IMR-90 (cell line): ENCODE data around the gene PHF20.

ENCODE experiments used
- MAZ ChIP-seq: IDR thresholded peaks from 2 replicates; pipeline ENCODE4 v1.6.1; 2012; ENCODE audit warnings: low read depth, mild to moderate bottlenecking, low read length, improper control_type of control experiment, moderate library complexity, borderline replicate concordance
- NFE2L2 ChIP-seq: fragments of 150-350 bp; IDR thresholded peaks from 2 replicates; pipeline ENCODE4 v1.6.1; 2016; ENCODE audit warnings: low read depth, mild to moderate bottlenecking, low read length
- POLR2A ChIP-seq: IDR thresholded peaks from 2 replicates; pipeline ENCODE4 v1.6.1; 2012; ENCODE audit warnings: mild to moderate bottlenecking, low read depth, low read length
- RAD21 ChIP-seq: IDR thresholded peaks from 2 replicates; pipeline ENCODE4 v1.6.1; 2012; ENCODE audit warnings: low read length, improper control_type of control experiment
- RCOR1 ChIP-seq: IDR thresholded peaks from 2 replicates; pipeline ENCODE4 v1.6.1; 2012; ENCODE audit warnings: mild to moderate bottlenecking, low read length, improper control_type of control experiment; ENCODE audit not compliant: insufficient replicate concordance
- TF ChIP-seq, protein P1 (sequence below): conservative IDR thresholded peaks from 2 replicates; pipeline ENCODE4 v1.5.1; 2012; ENCODE audit warnings: mild to moderate bottlenecking, low read depth, low read length, improper control_type of control experiment
- TF ChIP-seq, protein P2 (sequence below): fragments of 150-350 bp; IDR thresholded peaks from 2 replicates; pipeline ENCODE4 v1.6.1; 2016; ENCODE audit warnings: low read depth, mild to moderate bottlenecking, low read length, moderate library complexity, borderline replicate concordance
- TF ChIP-seq, protein P3 (sequence below): fragments of 150-350 bp; IDR thresholded peaks from 2 replicates; pipeline ENCODE4 v1.6.1; 2017; ENCODE audit warnings: mild to moderate bottlenecking, antibody characterized with exemption, low read length, low read depth

GRCh38 chr20:35845561-35845960, 73.7 kb downstream of the PHF20 start:
- TF ChIP-seq, protein P1, sequence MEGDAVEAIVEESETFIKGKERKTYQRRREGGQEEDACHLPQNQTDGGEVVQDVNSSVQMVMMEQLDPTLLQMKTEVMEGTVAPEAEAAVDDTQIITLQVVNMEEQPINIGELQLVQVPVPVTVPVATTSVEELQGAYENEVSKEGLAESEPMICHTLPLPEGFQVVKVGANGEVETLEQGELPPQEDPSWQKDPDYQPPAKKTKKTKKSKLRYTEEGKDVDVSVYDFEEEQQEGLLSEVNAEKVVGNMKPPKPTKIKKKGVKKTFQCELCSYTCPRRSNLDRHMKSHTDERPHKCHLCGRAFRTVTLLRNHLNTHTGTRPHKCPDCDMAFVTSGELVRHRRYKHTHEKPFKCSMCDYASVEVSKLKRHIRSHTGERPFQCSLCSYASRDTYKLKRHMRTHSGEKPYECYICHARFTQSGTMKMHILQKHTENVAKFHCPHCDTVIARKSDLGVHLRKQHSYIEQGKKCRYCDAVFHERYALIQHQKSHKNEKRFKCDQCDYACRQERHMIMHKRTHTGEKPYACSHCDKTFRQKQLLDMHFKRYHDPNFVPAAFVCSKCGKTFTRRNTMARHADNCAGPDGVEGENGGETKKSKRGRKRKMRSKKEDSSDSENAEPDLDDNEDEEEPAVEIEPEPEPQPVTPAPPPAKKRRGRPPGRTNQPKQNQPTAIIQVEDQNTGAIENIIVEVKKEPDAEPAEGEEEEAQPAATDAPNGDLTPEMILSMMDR: no peak
- TF ChIP-seq NFE2L2 (no peak), POLR2A (no peak), RAD21 (no peak), MAZ (no peak), RCOR1 (no peak)
- TF ChIP-seq, protein P2, sequence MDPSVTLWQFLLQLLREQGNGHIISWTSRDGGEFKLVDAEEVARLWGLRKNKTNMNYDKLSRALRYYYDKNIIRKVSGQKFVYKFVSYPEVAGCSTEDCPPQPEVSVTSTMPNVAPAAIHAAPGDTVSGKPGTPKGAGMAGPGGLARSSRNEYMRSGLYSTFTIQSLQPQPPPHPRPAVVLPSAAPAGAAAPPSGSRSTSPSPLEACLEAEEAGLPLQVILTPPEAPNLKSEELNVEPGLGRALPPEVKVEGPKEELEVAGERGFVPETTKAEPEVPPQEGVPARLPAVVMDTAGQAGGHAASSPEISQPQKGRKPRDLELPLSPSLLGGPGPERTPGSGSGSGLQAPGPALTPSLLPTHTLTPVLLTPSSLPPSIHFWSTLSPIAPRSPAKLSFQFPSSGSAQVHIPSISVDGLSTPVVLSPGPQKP: no peak
- TF ChIP-seq, protein P3, sequence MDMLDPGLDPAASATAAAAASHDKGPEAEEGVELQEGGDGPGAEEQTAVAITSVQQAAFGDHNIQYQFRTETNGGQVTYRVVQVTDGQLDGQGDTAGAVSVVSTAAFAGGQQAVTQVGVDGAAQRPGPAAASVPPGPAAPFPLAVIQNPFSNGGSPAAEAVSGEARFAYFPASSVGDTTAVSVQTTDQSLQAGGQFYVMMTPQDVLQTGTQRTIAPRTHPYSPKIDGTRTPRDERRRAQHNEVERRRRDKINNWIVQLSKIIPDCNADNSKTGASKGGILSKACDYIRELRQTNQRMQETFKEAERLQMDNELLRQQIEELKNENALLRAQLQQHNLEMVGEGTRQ: no peak
